ENCODE data around the gene STON2.

DNA sequence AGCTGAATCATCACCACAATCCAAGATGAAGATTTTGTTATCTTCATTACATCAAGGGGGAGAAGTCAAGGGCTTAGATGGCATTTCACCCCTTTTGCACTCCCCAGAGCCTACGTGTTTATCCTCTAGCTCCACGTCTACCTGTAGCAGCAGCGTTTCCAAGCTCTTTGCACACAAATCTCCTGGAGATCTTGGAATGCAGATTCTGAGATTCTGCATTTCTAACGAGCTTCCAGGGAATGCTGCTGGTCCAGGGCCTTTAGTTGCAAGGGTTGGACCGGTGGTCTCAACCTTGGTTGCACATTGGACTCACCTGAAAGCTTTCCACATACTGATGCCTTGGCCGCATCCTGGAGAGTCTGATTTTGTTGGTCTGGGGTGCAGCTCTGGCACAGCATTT, 49.5 kb upstream of the STON2 start:
- TF ChIP-seq, protein P1, sequence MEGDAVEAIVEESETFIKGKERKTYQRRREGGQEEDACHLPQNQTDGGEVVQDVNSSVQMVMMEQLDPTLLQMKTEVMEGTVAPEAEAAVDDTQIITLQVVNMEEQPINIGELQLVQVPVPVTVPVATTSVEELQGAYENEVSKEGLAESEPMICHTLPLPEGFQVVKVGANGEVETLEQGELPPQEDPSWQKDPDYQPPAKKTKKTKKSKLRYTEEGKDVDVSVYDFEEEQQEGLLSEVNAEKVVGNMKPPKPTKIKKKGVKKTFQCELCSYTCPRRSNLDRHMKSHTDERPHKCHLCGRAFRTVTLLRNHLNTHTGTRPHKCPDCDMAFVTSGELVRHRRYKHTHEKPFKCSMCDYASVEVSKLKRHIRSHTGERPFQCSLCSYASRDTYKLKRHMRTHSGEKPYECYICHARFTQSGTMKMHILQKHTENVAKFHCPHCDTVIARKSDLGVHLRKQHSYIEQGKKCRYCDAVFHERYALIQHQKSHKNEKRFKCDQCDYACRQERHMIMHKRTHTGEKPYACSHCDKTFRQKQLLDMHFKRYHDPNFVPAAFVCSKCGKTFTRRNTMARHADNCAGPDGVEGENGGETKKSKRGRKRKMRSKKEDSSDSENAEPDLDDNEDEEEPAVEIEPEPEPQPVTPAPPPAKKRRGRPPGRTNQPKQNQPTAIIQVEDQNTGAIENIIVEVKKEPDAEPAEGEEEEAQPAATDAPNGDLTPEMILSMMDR (IDR thresholded peaks at IDR 0.05), result no peak
- no peak for TF ChIP-seq POLR2A (IDR thresholded peaks at IDR 0.05)

All from prostate gland (tissue), 2 donors.